D721Med (cell line): ENCODE measurements around the gene ADAMTS3.

ENCODE experiments used
- DNase-seq: peaks from one replicate; pipeline ENCODE4 v3.0.0; 2011; ENCODE audit warnings: low spot score; ENCODE audit not compliant: insufficient read length
- FAIRE-seq: peaks from 2 replicates; lab custom pipeline; 2011; peaks lifted over from hg19 to GRCh38; lab: Jason Lieb, UNC
- TF ChIP-seq, protein P1 (sequence below): IDR thresholded peaks from 2 replicates; pipeline ENCODE4 v1.5.1; 2012; ENCODE audit warnings: mild to moderate bottlenecking, control low read depth; ENCODE audit not compliant: insufficient read depth; ENCODE audit errors: missing control alignments

Gene ADAMTS3

DNA sequence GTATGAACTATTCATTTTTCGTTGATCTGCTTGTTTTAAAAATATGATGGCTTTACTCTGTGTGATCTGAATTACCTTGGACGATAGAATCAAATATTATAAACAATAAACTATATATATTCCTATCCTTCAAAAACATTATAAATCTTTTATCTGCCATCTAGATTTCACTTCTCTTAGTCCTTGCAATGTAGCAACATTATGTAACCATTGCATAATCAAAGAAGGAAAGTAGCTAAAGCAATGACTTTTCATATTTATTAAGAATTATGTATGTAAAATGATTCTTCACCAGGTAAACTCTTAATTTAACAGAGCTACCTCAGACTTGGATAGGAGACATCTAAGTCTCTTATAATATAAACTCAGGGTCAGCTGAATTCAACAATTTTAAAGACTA lies 210.5 kb downstream of the ADAMTS3 start:
- no peak for FAIRE-seq
- TF ChIP-seq, protein P1, sequence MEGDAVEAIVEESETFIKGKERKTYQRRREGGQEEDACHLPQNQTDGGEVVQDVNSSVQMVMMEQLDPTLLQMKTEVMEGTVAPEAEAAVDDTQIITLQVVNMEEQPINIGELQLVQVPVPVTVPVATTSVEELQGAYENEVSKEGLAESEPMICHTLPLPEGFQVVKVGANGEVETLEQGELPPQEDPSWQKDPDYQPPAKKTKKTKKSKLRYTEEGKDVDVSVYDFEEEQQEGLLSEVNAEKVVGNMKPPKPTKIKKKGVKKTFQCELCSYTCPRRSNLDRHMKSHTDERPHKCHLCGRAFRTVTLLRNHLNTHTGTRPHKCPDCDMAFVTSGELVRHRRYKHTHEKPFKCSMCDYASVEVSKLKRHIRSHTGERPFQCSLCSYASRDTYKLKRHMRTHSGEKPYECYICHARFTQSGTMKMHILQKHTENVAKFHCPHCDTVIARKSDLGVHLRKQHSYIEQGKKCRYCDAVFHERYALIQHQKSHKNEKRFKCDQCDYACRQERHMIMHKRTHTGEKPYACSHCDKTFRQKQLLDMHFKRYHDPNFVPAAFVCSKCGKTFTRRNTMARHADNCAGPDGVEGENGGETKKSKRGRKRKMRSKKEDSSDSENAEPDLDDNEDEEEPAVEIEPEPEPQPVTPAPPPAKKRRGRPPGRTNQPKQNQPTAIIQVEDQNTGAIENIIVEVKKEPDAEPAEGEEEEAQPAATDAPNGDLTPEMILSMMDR, result no peak
- DNase-seq, result no peak

GRCh38 chr4:72357908-72358307 lies 211.1 kb downstream of the ADAMTS3 start:
- TF ChIP-seq, protein P1, result no peak
- no peak for FAIRE-seq
- no peak for DNase-seq

- no peak for DNase-seq
- TF ChIP-seq, protein P1, result no peak
- no peak for FAIRE-seq
Observed at GRCh38 chr4:72352711-72353110, 216.3 kb downstream of the ADAMTS3 start.

DNA sequence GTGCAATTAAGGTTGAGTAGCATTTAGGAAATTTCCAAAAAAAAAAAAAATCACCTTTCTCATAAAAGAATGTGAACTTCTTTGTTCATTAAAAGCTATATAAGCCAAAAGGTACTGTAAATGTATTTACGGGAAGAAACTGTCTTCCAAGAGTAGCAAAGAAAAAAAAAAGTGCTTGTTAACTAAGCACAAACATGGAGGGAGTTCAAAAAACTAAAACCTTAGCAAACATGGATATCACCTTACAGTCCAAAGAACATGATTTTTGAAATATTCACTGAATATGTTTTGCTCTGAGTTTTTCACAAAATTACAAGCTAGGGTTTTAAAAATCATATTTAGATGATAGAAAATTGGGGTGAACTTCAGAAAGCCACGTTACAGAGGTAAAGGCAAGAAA lies 217.5 kb downstream of the ADAMTS3 start:
- no peak for DNase-seq
- FAIRE-seq, result no peak
- TF ChIP-seq, protein P1, result no peak

GRCh38 chr4:72348701-72349100 lies 220.3 kb downstream of the ADAMTS3 start:
- DNase-seq (no peak), FAIRE-seq (no peak)
- TF ChIP-seq, protein P1, result no peak

DNA sequence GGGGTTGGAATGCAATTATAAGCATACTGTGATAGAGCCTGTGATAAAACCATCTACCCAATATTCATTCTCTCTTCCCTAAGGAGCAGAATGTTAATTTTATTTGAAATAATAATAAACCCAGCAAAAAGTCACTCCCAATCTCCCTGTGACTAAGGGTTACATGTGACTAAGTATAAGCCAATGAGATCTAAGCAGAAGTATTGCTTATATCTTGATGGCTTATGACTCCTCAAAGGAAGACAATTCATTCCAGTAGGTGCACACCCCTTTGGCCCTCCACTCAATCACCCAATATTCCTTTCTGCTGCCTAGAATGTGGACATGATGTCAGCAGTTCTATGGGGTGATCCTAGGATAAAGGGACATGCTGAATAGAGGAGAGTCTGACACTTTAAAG lies 224.6 kb downstream of the ADAMTS3 start:
- no peak for FAIRE-seq
- TF ChIP-seq, protein P1, result no peak
- DNase-seq, result no peak

- TF ChIP-seq, protein P1, result no peak
- FAIRE-seq (no peak), DNase-seq (no peak)
Observed at GRCh38 chr4:72341432-72341820, 227.6 kb downstream of the ADAMTS3 start.
